HFFc6 (cell line): ENCODE measurements around the gene MBLAC2. TPM values are rescaled to one million over a fixed set of nuclear protein-coding genes. Genes with fewer than 3 reads are reported as not detected.

ENCODE experiments used
- DNase-seq: peaks from one replicate; pipeline ENCODE4 v3.0.0-alpha.2; 2018
- H3K27ac Mint-ChIP-seq: 2 replicates; pipeline ENCODE4 v1.8.0; 2020; ENCODE audit warnings: mild to moderate bottlenecking, mixed read lengths
- H3K27me3 Mint-ChIP-seq: 2 replicates; pipeline ENCODE4 v1.8.0; 2021; ENCODE audit warnings: mild to moderate bottlenecking, moderate library complexity, mixed read lengths; ENCODE audit not compliant: insufficient read depth
- H3K36me3 Mint-ChIP-seq: 2 replicates; pipeline ENCODE4 v1.8.0; 2021; ENCODE audit warnings: low read depth, mixed read lengths
- H3K4me1 Mint-ChIP-seq: 2 replicates; pipeline ENCODE4 v1.8.0; 2020; ENCODE audit warnings: low read depth, mixed read lengths
- H3K4me3 Mint-ChIP-seq: 2 replicates; pipeline ENCODE4 v1.8.0; 2020; ENCODE audit warnings: mild to moderate bottlenecking, moderate library complexity, mixed read lengths
- H3K9me3 Mint-ChIP-seq: 2 replicates; pipeline ENCODE4 v1.8.0; 2020; ENCODE audit warnings: mild to moderate bottlenecking, mixed read lengths
- CTCF ChIP-seq: fragments of 200-600 bp; sonication (generic); IDR thresholded peaks from 2 replicates; pipeline ENCODE4 v1.5.0; 2021; ENCODE audit warnings: antibody characterized with exemption, mild to moderate bottlenecking
- total RNA-seq, 6 experiments: library from RNA; stranded (reverse); fragmentation: NEBNext Ultra II Directional; extraction: Animal tissue kit (Norgen Biotek cat#: 25700); gene quantifications; 2 replicates in 1 of 6; 3 replicates in 5 of 6; pipeline ENCODE4 v1.2.3, GENCODE V29; 2021

Gene MBLAC2
- total RNA-seq, 6 experiments from 2014 or later: 5.1 to 6.3 (median 5.6) TPM

- no peak overlapping the region for H3K27ac Mint-ChIP-seq
- no peaks in the 10 kb centered on the region for H3K4me1 Mint-ChIP-seq
- no peaks in the 10 kb centered on the region for H3K9me3 Mint-ChIP-seq
- no peaks in the 10 kb centered on the region for H3K36me3 Mint-ChIP-seq
- H3K27me3 Mint-ChIP-seq: no peaks in the 10 kb centered on the region
- DNase-seq: no peak
- no peak overlapping the region for H3K4me3 Mint-ChIP-seq
- no peak for TF ChIP-seq CTCF
Measured at GRCh38 chr5:90461288-90461687, 13.3 kb downstream of the MBLAC2 start.

- peak; percentile 5 for DNase-seq
- Mint-ChIP-seq H3K27me3 (no peaks in the 10 kb centered on the region; the same call in 1 of the 2 replicates), H3K27ac (no peak overlapping the region), H3K36me3 (peaks cover 6% of the 10 kb centered on the region), H3K4me3 (no peak overlapping the region), H3K9me3 (no peaks in the 10 kb centered on the region; the same call in 1 of the 2 replicates), H3K4me1 (no peaks in the 10 kb centered on the region)
- no peak for TF ChIP-seq CTCF
Measured at GRCh38 chr5:90446961-90447360, 27.6 kb downstream of the MBLAC2 start.

- Mint-ChIP-seq H3K9me3 (no peaks in the 10 kb centered on the region), H3K4me1 (peaks cover 10% of the 10 kb centered on the region), H3K4me3 (peak overlapping the region; percentile 89; the same call in 1 of the 2 replicates), H3K27ac (peak overlapping the region; percentile 57; the same call in 1 of the 2 replicates), H3K27me3 (peaks cover 2% of the 10 kb centered on the region), H3K36me3 (no peaks in the 10 kb centered on the region)
- TF ChIP-seq CTCF: no peak
- DNase-seq: no peak
Measured at GRCh38 chr5:90440644-90441043, 33.9 kb downstream of the MBLAC2 start.

GRCh38 chr5:90438100-90438499, 36.5 kb downstream of the MBLAC2 start:
- peaks cover 10% of the 10 kb centered on the region for H3K4me1 Mint-ChIP-seq
- no peak overlapping the region for H3K27ac Mint-ChIP-seq
- no peak for DNase-seq
- TF ChIP-seq CTCF: no peak
- H3K9me3 Mint-ChIP-seq: no peaks in the 10 kb centered on the region
- peaks cover 2% of the 10 kb centered on the region for H3K27me3 Mint-ChIP-seq
- no peak overlapping the region for H3K4me3 Mint-ChIP-seq
- H3K36me3 Mint-ChIP-seq: no peaks in the 10 kb centered on the region

- H3K36me3 Mint-ChIP-seq: no peaks in the 10 kb centered on the region
Measured at GRCh38 chr5:90437663-90438062, 36.9 kb downstream of the MBLAC2 start.

More at GRCh38 chr5:90437663-90438062, 36.9 kb downstream of the MBLAC2 start:
- H3K27me3 Mint-ChIP-seq: peaks cover 2% of the 10 kb centered on the region
- no peak overlapping the region for H3K4me3 Mint-ChIP-seq
- H3K9me3 Mint-ChIP-seq: no peaks in the 10 kb centered on the region
- DNase-seq: no peak
- peaks cover 10% of the 10 kb centered on the region for H3K4me1 Mint-ChIP-seq
- no peak for TF ChIP-seq CTCF
- no peak overlapping the region for H3K27ac Mint-ChIP-seq
